HEK293 (cell line): Measurements from ENCODE around the gene ZNF117.
A peak's percentile ranks its signal among the peaks of the same experiment; 100 is the strongest.
"Not testable (repeated sequence)": the region's sequence is repeated elsewhere in the genome, so short reads cannot be mapped to it uniquely, and the experiment has no call there.

Source experiments
- CTCF ChIA-PET: fragments of 350-600 bp; formaldehyde crosslinking; extraction: SDS; loops from one replicate; lab custom pipeline; 2021; ENCODE audit warnings: antibody characterized with exemption; lab: Yijun Ruan, JAX
- POLR2A ChIA-PET: fragments of 300-600 bp; formaldehyde crosslinking; extraction: SDS; loops from one replicate; lab custom pipeline; 2020; ENCODE audit warnings: antibody characterized with exemption, inconsistent platforms; lab: Yijun Ruan, JAX
- H3K27ac ChIP-seq: fragments of 200-500 bp; sonication (Bioruptor generic); 2 replicates; pipeline ENCODE4 v1.5.1; 2014; ENCODE audit warnings: low read depth, low read length, control low read depth, inconsistent platforms; ENCODE audit errors: extremely low read depth
- H3K36me3 ChIP-seq, 2 experiments: fragments of 200-500 bp in 1 of 2; sonication (Bioruptor generic) in 1 of 2; 1 replicate in 1 of 2; 2 replicates in 1 of 2; pipeline ENCODE4 v1.5.1; 2014 to 2017; ENCODE audit warnings: inconsistent platforms in 2 of 2, low read length in 2 of 2; ENCODE audit not compliant: control insufficient read depth in 2 of 2, insufficient read depth in 1 of 2
- H3K4me1 ChIP-seq: fragments of 200-500 bp; sonication (Bioruptor generic); 2 replicates; pipeline ENCODE4 v1.5.1; 2014; ENCODE audit warnings: mild to moderate bottlenecking, low read length, inconsistent platforms; ENCODE audit not compliant: control insufficient read depth, insufficient read depth
- H3K4me3 ChIP-seq: 2 replicates; pipeline ENCODE4 v1.5.1; 2011; ENCODE audit warnings: low read depth, mild to moderate bottlenecking, control low read depth, low read length, moderate library complexity
- H3K9me3 ChIP-seq: fragments of 200-500 bp; sonication (Bioruptor generic); 2 replicates; pipeline ENCODE4 v1.5.1; 2014; ENCODE audit warnings: low read depth, low read length, inconsistent platforms; ENCODE audit not compliant: control insufficient read depth, insufficient read depth
- FEZF1 ChIP-seq: fragments of 450-650 bp; formaldehyde crosslinking; IDR thresholded peaks from 2 replicates; pipeline ENCODE4 v1.5.1; 2016; ENCODE audit warnings: missing biosample characterization, missing genetic modification characterization
- GFI1B ChIP-seq: fragments of 450-650 bp; formaldehyde crosslinking; IDR thresholded peaks from 2 replicates; pipeline ENCODE4 v1.5.1; 2016; ENCODE audit warnings: missing biosample characterization, missing genetic modification characterization
- IKZF3 ChIP-seq: fragments of 450-650 bp; IDR thresholded peaks from 2 replicates; pipeline ENCODE4 v1.5.0; 2018; ENCODE audit warnings: missing biosample characterization, mild to moderate bottlenecking, missing genetic modification characterization, moderate library complexity
- KLF1 ChIP-seq: fragments of 450-650 bp; formaldehyde crosslinking; IDR thresholded peaks from 2 replicates; pipeline ENCODE4 v1.5.1; 2016; ENCODE audit warnings: missing biosample characterization, missing genetic modification characterization
- PRDM10 ChIP-seq: fragments of 450-650 bp; formaldehyde crosslinking; IDR thresholded peaks from 2 replicates; pipeline ENCODE4 v1.5.1; 2016; ENCODE audit warnings: missing biosample characterization, missing genetic modification characterization
- SP3 ChIP-seq: fragments of 450-650 bp; formaldehyde crosslinking; IDR thresholded peaks from 2 replicates; pipeline ENCODE4 v1.5.1; 2016; ENCODE audit warnings: missing biosample characterization, missing genetic modification characterization
- SP7 ChIP-seq: fragments of 450-650 bp; formaldehyde crosslinking; IDR thresholded peaks from 2 replicates; pipeline ENCODE4 v1.5.1; 2016; ENCODE audit warnings: missing biosample characterization, missing genetic modification characterization
- ZBTB20 ChIP-seq: fragments of 450-650 bp; formaldehyde crosslinking; IDR thresholded peaks from 2 replicates; pipeline ENCODE4 v1.5.1; 2016; ENCODE audit warnings: missing biosample characterization, missing genetic modification characterization
- ZBTB44 ChIP-seq: fragments of 450-650 bp; IDR thresholded peaks from 2 replicates; pipeline ENCODE4 v1.5.1; 2018; ENCODE audit warnings: missing biosample characterization, mild to moderate bottlenecking, missing genetic modification characterization
- ZBTB8A ChIP-seq: fragments of 450-650 bp; formaldehyde crosslinking; IDR thresholded peaks from 2 replicates; pipeline ENCODE4 v1.5.1; 2016; ENCODE audit warnings: missing biosample characterization, missing genetic modification characterization
- ZFHX2 ChIP-seq: fragments of 450-650 bp; formaldehyde crosslinking; conservative IDR thresholded peaks from 2 replicates; pipeline ENCODE4 v1.5.1; 2016; ENCODE audit warnings: missing biosample characterization, missing genetic modification characterization
- ZNF16 ChIP-seq: fragments of 450-650 bp; formaldehyde crosslinking; IDR thresholded peaks from 2 replicates; pipeline ENCODE4 v1.5.1; 2016; ENCODE audit warnings: low read depth, missing biosample characterization, missing genetic modification characterization
- ZNF2 ChIP-seq: fragments of 450-650 bp; formaldehyde crosslinking; IDR thresholded peaks from 2 replicates; pipeline ENCODE4 v1.5.1; 2016; ENCODE audit warnings: missing biosample characterization, missing genetic modification characterization
- ZNF211 ChIP-seq: fragments of 450-650 bp; formaldehyde crosslinking; IDR thresholded peaks from 2 replicates; pipeline ENCODE4 v1.5.1; 2016; ENCODE audit warnings: low read depth, missing biosample characterization, missing genetic modification characterization
- ZNF335 ChIP-seq: fragments of 450-650 bp; formaldehyde crosslinking; conservative IDR thresholded peaks from 2 replicates; pipeline ENCODE4 v1.5.1; 2016; ENCODE audit warnings: missing biosample characterization, missing genetic modification characterization
- ZNF416 ChIP-seq: fragments of 450-650 bp; formaldehyde crosslinking; IDR thresholded peaks from 2 replicates; pipeline ENCODE4 v1.5.1; 2016; ENCODE audit warnings: missing biosample characterization, missing genetic modification characterization
- ZNF510 ChIP-seq: fragments of 450-650 bp; formaldehyde crosslinking; IDR thresholded peaks from 2 replicates; pipeline ENCODE4 v1.5.1; 2018; ENCODE audit warnings: mild to moderate bottlenecking, missing genetic modification characterization, missing biosample characterization; ENCODE audit not compliant: insufficient replicate concordance
- ZNF549 ChIP-seq: fragments of 450-650 bp; IDR thresholded peaks from 2 replicates; pipeline ENCODE4 v1.5.1; 2018; ENCODE audit warnings: missing biosample characterization, missing genetic modification characterization, mild to moderate bottlenecking, inconsistent platforms, moderate library complexity
- ZNF830 ChIP-seq: fragments of 450-650 bp; IDR thresholded peaks from 2 replicates; pipeline ENCODE4 v1.5.0; 2018; ENCODE audit warnings: missing biosample characterization, missing genetic modification characterization, low read depth, mild to moderate bottlenecking, moderate library complexity
- TF ChIP-seq, protein P1 (sequence below): fragments of 450-650 bp; formaldehyde crosslinking; IDR thresholded peaks from 2 replicates; pipeline ENCODE4 v1.5.1; 2016; ENCODE audit warnings: missing biosample characterization, missing genetic modification characterization

ZNF117 gene

GRCh38 chr7:64951250-64951848 lies 39.5 kb downstream of the ZNF117 start (continued):
- TF ChIP-seq ZBTB44 (tag by site-specific recombination) (no peak), GFI1B (tag by site-specific recombination) (no peak), ZNF510 (tag by site-specific recombination) (no peak)

GRCh38 chr7:64950673-64951072 lies 40.2 kb downstream of the ZNF117 start:
- H3K27ac ChIP-seq, H3K4me3 ChIP-seq, POLR2A ChIA-PET, H3K4me1 ChIP-seq, H3K9me3 ChIP-seq, H3K36me3 ChIP-seq: not testable (repeated sequence)
- CTCF ChIA-PET: interaction anchor here (0.7 to 2.5 kb wide), 11 partner anchors 9 to 1063 kb away, joined by 3 to 19 read pairs (median 4); partner anchors contain the start of gene ERV3-1

DNA sequence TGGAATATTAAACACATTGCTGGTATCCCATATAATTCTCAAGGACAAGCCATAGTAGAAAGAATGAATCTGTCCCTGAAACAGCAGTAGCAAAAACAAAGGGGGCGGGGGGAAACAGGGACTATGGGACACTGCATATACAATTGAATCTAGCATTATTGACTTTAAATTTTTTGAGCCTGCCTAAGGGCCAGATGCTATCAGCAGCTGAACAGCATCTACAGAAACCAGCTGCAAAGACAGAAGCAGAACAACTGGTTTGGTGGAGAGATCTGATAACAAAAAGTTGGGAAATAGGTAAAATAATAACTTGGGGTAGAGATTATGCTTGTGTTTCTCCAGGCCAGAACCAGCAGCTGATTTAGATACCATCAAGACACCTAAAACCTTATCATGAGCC lies 42.1 kb downstream of the ZNF117 start:
- CTCF ChIA-PET: interaction anchor here (0.8 to 1.3 kb wide), 2 partner anchors 13 to 360 kb away, joined by 3 to 4 read pairs; no protein-coding TSS in a partner anchor
- POLR2A ChIA-PET, H3K27ac ChIP-seq, H3K9me3 ChIP-seq, H3K36me3 ChIP-seq, H3K4me3 ChIP-seq, H3K4me1 ChIP-seq: not testable (repeated sequence)

GRCh38 chr7:64947252-64948000 lies 43.4 kb downstream of the ZNF117 start:
- ChIA-PET CTCF (interaction anchor here (0.7 kb wide), 1 partner anchor 906 kb away, joined by 3 read pairs; no protein-coding TSS in a partner anchor), POLR2A (no interaction called here)
- H3K36me3 ChIP-seq: no peaks in the 10 kb centered on the region
- no peak overlapping the region; the same call in 1 of the 2 replicates for H3K27ac ChIP-seq
- no peaks in the 10 kb centered on the region for H3K4me1 ChIP-seq
- H3K4me3 ChIP-seq: peak overlapping the region; percentile 40
- no peaks in the 10 kb centered on the region for H3K9me3 ChIP-seq
- TF ChIP-seq SP3 (tag by site-specific recombination) (0 out of 2 replicates have a peak, but pooled peaks have one; percentile 36), ZNF830 (tag by site-specific recombination) (no peak), KLF1 (peak; percentile 49), FEZF1 (tag by site-specific recombination) (no peak), ZBTB20 (tag by site-specific recombination) (0 out of 2 replicates have a peak, but pooled peaks have one; percentile 24), ZNF335 (tag by site-specific recombination) (peak; percentile 42; the same call in 1 of the 2 replicates), ZNF549 (no peak), PRDM10 (tag by site-specific recombination) (peak; percentile 66), ZNF416 (tag by site-specific recombination) (no peak), ZBTB8A (tag by site-specific recombination) (peak; percentile 40; the same call in 1 of the 2 replicates), IKZF3 (tag by site-specific recombination) (no peak), ZNF211 (no peak), ZNF16 (no peak), ZNF2 (tag by site-specific recombination) (no peak), SP7 (tag by site-specific recombination) (no peak), ZFHX2 (tag by site-specific recombination) (peak; percentile 45)
- TF ChIP-seq, protein P1, sequence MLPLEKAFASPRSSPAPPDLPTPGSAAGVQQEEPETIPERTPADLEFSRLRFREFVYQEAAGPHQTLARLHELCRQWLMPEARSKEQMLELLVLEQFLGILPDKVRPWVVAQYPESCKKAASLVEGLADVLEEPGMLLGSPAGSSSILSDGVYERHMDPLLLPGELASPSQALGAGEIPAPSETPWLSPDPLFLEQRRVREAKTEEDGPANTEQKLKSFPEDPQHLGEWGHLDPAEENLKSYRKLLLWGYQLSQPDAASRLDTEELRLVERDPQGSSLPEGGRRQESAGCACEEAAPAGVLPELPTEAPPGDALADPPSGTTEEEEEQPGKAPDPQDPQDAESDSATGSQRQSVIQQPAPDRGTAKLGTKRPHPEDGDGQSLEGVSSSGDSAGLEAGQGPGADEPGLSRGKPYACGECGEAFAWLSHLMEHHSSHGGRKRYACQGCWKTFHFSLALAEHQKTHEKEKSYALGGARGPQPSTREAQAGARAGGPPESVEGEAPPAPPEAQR (tag by site-specific recombination): no peak
